22Rv1 (cell line): ENCODE results near the gene PTHLH.

Experiments used
- ZFX ChIP-seq: fragments of 450-650 bp; IDR thresholded peaks from 2 replicates; pipeline ENCODE4 v1.6.1; 2017; ENCODE audit warnings: antibody characterized with exemption, borderline replicate concordance
- TF ChIP-seq, protein P1 (sequence below): fragments of 450-650 bp; IDR thresholded peaks from 2 replicates; pipeline ENCODE4 v1.5.1; 2017; ENCODE audit warnings: mild to moderate bottlenecking

DNA sequence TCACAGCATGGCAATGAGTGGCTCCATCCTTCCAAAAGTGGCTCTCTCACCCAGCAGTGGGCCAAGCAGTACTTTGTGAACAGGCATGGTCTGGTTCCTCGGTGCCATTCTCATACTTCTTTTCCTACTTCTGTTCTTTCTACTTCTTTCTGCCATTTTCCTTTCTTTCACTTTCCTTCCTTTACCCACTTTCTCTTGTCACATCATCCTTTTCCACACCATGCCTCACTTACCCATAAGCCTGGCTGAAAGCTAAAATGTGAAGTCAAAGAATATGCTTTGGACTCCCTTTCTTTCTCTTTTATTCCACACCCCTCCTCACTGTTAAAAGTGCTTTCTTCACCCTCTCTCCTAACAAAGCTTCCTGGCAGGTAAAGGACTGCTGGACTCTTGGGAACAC, 57.0 kb downstream of the PTHLH start:
- TF ChIP-seq, protein P1, sequence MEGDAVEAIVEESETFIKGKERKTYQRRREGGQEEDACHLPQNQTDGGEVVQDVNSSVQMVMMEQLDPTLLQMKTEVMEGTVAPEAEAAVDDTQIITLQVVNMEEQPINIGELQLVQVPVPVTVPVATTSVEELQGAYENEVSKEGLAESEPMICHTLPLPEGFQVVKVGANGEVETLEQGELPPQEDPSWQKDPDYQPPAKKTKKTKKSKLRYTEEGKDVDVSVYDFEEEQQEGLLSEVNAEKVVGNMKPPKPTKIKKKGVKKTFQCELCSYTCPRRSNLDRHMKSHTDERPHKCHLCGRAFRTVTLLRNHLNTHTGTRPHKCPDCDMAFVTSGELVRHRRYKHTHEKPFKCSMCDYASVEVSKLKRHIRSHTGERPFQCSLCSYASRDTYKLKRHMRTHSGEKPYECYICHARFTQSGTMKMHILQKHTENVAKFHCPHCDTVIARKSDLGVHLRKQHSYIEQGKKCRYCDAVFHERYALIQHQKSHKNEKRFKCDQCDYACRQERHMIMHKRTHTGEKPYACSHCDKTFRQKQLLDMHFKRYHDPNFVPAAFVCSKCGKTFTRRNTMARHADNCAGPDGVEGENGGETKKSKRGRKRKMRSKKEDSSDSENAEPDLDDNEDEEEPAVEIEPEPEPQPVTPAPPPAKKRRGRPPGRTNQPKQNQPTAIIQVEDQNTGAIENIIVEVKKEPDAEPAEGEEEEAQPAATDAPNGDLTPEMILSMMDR: no peak
- no peak for TF ChIP-seq ZFX
